Measurements from ENCODE around the gene KCTD17.

DNA sequence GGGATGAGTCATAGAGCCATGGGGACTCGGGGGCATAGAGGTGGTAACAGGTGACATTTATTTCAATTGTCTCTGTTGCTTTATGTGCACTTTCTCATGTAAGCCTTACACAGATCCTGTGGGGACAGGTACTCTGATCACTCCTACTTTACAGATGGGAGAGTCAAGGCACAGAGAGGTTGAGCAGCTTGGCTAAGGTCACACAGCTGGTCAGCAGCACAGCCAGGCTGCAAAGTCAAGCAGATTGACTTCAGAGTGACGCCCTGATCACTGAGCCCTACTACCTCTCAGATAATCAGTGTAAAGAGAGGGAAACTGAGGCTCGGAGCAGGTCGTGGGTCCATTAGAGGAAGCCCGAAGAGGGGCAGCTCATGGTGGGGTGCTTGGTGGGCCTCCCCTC, 54.4 kb downstream of the KCTD17 start:
- TF ChIP-seq, protein P1, sequence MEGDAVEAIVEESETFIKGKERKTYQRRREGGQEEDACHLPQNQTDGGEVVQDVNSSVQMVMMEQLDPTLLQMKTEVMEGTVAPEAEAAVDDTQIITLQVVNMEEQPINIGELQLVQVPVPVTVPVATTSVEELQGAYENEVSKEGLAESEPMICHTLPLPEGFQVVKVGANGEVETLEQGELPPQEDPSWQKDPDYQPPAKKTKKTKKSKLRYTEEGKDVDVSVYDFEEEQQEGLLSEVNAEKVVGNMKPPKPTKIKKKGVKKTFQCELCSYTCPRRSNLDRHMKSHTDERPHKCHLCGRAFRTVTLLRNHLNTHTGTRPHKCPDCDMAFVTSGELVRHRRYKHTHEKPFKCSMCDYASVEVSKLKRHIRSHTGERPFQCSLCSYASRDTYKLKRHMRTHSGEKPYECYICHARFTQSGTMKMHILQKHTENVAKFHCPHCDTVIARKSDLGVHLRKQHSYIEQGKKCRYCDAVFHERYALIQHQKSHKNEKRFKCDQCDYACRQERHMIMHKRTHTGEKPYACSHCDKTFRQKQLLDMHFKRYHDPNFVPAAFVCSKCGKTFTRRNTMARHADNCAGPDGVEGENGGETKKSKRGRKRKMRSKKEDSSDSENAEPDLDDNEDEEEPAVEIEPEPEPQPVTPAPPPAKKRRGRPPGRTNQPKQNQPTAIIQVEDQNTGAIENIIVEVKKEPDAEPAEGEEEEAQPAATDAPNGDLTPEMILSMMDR (IDR thresholded peaks at IDR 0.05; ENCODE audit: borderline replicate concordance, extremely low read depth, low read length, poor library complexity, severe bottlenecking), result no peak
- no peak for TF ChIP-seq EZH2 (IDR thresholded peaks at IDR 0.05; ENCODE audit: borderline replicate concordance, low read depth, low read length, severe bottlenecking)
